ENCODE measurements around the gene TLR4.

DNA sequence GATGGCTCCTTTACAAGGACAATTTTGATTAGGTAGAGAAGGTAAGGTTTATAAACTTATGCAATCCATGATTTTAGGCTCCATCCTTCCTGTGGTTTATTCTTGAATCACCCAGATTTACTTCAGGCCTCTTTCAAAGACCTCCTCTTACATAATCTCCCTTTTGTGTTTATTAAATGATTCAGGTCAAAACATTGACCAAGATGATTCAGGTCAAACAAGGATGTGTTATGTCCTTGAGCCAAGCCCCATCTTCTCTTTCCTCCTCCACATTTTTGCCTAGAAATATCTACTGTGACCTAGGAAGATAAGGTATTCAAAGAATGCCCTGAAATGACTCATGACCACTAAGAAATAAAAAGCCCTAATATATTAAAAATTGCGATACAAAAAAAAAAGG is 31.8 kb upstream of the TLR4 start:
- TF ChIP-seq, protein P1, sequence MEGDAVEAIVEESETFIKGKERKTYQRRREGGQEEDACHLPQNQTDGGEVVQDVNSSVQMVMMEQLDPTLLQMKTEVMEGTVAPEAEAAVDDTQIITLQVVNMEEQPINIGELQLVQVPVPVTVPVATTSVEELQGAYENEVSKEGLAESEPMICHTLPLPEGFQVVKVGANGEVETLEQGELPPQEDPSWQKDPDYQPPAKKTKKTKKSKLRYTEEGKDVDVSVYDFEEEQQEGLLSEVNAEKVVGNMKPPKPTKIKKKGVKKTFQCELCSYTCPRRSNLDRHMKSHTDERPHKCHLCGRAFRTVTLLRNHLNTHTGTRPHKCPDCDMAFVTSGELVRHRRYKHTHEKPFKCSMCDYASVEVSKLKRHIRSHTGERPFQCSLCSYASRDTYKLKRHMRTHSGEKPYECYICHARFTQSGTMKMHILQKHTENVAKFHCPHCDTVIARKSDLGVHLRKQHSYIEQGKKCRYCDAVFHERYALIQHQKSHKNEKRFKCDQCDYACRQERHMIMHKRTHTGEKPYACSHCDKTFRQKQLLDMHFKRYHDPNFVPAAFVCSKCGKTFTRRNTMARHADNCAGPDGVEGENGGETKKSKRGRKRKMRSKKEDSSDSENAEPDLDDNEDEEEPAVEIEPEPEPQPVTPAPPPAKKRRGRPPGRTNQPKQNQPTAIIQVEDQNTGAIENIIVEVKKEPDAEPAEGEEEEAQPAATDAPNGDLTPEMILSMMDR (IDR thresholded peaks at IDR 0.05), result no peak
- TF ChIP-seq POLR2A (IDR thresholded peaks at IDR 0.05), result no peak

Measured in uterus (tissue), 2 donors.